AG04450 (cell line): ENCODE data around the gene CNN1. TPM values are rescaled to one million over a fixed set of nuclear protein-coding genes. Genes with fewer than 3 reads are reported as not detected.

Experiments
- CTCF ChIA-PET: fragments of 300-600, 350-600 bp; formaldehyde crosslinking; extraction: SDS; loops from one replicate; lab custom pipeline; 2022; ENCODE audit warnings: antibody characterized with exemption, inconsistent platforms; lab: Charles Lee
- POLR2A ChIA-PET: fragments of 350-600 bp; formaldehyde crosslinking; extraction: SDS; loops from one replicate; lab custom pipeline; 2021; ENCODE audit warnings: antibody characterized with exemption, inconsistent platforms; lab: Yijun Ruan, JAX
- DNase-seq: peaks from one replicate; pipeline ENCODE4 v3.0.0-alpha.2; 2011; ENCODE audit warnings: low read depth, low spot score
- H3K27ac ChIP-seq: one replicate; pipeline ENCODE4 v1.5.1; 2012; ENCODE audit warnings: low read depth, low read length, control low read depth
- H3K27me3 ChIP-seq: one replicate; pipeline ENCODE4 v1.6.0; 2012; ENCODE audit warnings: low read length; ENCODE audit not compliant: control insufficient read depth, insufficient read depth
- H3K4me3 ChIP-seq: 2 replicates; pipeline ENCODE4 v1.5.1; 2011; ENCODE audit warnings: mild to moderate bottlenecking, low read depth, low read length, control low read depth
- H3K9me3 ChIP-seq: 2 replicates; pipeline ENCODE4 v1.5.1; 2012; ENCODE audit warnings: low read length; ENCODE audit not compliant: control insufficient read depth, insufficient read depth
- polyA plus RNA-seq: library from polyadenylated mRNA; depleted of rRNA; stranded (reverse); fragments of >200 nt; gene quantifications from 2 replicates; pipeline ENCODE4 v1.2.3, GENCODE V29; 2011
- TF ChIP-seq, protein P1 (sequence below): IDR thresholded peaks from 2 replicates; pipeline ENCODE4 v1.5.1; 2011; ENCODE audit warnings: low read depth, low read length, control low read depth, inconsistent platforms

The CNN1 gene
- polyA plus RNA-seq, 1 experiment = 99.6 TPM

DNA sequence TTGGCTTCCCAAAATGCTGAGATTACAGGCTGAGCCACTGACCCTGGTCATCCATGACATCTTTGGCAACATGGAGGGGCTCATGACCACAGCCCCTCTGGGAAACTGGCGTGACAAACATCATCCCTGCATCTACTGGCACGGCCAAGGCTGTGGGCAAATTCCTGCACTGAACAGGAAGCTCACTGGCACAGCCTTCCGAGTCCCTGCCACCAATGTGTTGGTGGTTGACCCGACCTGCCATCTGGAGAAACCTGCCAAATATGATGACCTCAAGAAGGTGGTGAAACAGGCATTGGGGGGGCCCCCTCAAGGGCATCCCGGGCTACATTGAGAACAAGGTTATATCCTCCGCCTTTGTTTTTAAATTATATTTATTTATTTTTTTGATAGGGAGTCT is 47.7 kb downstream of the CNN1 start:
- H3K9me3 ChIP-seq = no peaks in the 10 kb centered on the region
- ChIA-PET POLR2A (no interaction called here), CTCF (interaction anchor here (0.6 to 0.9 kb wide), 2 partner anchors 14 to 26 kb away, joined by 4 read pairs; no protein-coding TSS in a partner anchor)
- H3K27ac ChIP-seq = no peak overlapping the region
- no peak overlapping the region for H3K4me3 ChIP-seq
- TF ChIP-seq, protein P1, sequence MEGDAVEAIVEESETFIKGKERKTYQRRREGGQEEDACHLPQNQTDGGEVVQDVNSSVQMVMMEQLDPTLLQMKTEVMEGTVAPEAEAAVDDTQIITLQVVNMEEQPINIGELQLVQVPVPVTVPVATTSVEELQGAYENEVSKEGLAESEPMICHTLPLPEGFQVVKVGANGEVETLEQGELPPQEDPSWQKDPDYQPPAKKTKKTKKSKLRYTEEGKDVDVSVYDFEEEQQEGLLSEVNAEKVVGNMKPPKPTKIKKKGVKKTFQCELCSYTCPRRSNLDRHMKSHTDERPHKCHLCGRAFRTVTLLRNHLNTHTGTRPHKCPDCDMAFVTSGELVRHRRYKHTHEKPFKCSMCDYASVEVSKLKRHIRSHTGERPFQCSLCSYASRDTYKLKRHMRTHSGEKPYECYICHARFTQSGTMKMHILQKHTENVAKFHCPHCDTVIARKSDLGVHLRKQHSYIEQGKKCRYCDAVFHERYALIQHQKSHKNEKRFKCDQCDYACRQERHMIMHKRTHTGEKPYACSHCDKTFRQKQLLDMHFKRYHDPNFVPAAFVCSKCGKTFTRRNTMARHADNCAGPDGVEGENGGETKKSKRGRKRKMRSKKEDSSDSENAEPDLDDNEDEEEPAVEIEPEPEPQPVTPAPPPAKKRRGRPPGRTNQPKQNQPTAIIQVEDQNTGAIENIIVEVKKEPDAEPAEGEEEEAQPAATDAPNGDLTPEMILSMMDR = no peak
- H3K27me3 ChIP-seq = no peaks in the 10 kb centered on the region
- no peak for DNase-seq

DNA sequence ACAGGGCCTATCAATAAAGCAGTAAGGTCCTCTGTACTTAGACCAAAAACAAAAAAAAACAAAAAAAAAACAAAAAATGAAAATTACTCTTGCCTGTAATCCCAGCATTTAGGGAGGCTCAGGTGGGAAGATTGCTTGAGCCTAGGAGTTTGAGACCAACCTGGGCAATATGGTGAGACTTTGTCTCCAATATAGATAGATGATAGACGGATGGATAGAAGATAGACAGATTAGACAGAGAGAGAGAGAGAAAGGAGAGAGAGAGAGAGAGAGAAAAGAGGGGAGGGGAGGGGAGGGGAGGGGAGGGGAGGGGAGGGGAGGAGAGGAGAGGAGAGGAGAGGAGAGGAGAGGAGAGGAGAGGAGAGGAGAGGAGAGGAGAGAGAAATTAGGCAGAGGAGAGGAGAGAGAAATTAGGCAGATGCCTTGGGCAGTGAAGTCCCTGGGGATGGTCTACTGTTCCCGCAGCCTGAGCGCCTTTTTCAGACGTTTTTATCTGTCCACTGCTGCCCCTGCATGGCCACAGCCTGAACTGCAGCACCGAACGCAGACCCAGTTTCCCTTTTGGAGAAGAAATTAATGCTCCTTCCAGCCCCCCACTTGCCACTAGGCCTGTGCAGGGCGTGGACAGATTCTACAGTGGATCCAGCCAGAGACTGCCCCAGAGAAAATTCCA is 48.8 kb downstream of the CNN1 start:
- peak; percentile 20 for DNase-seq
- no peaks in the 10 kb centered on the region for H3K9me3 ChIP-seq
- H3K4me3 ChIP-seq = no peak overlapping the region
- H3K27ac ChIP-seq = no peak overlapping the region
- TF ChIP-seq, protein P1 = peak; percentile 92
- no peaks in the 10 kb centered on the region for H3K27me3 ChIP-seq
- ChIA-PET POLR2A (no interaction called here), CTCF (interaction anchor here (0.9 to 2.1 kb wide), 6 partner anchors 8 to 51 kb away, joined by 3 to 14 read pairs (median 4); no protein-coding TSS in a partner anchor)

DNA sequence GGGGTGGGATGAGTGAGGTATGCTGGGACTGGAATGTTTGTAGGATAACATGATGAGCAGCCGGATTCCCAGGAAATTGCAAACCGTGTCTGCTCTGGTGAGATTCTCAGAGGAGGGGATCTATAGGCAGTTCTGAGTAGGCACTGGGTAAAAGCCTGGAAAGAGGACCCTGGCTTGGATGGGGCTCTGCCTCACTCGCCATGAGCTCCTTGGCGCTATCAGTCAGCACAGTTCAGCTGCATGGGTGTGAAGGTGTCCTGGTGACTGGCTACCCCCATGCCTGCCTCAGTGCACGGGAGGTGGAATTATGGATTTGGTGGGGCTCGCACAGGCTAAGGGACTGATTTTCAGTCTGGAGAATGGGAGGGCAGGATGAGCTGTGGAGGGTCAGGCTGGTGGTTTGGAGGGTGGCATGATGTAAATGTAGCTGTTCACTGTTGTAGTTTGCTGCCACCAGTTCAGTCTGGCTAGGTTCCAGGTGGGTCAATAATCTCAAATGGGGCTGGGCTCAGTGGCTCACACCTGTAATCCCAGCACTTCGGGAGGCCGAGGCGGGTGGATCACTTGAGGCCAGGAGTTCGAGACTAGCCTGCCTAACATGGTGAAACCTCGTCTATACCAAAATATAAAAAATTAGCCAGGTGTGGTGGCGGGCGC is 49.5 kb downstream of the CNN1 start:
- CTCF ChIA-PET = interaction anchor here (0.6 to 2.1 kb wide), 9 partner anchors 9 to 93 kb away, joined by 3 to 14 read pairs (median 4); partner anchors contain the start of genes ELOF1 and ZNF627
- Histone ChIP-seq H3K27me3 (no peaks in the 10 kb centered on the region), H3K27ac (no peak overlapping the region), H3K4me3 (no peak overlapping the region), H3K9me3 (no peaks in the 10 kb centered on the region)
- POLR2A ChIA-PET = no interaction called here
- no peak for DNase-seq
- TF ChIP-seq, protein P1 = no peak; the same call in 1 of the 2 replicates

DNA sequence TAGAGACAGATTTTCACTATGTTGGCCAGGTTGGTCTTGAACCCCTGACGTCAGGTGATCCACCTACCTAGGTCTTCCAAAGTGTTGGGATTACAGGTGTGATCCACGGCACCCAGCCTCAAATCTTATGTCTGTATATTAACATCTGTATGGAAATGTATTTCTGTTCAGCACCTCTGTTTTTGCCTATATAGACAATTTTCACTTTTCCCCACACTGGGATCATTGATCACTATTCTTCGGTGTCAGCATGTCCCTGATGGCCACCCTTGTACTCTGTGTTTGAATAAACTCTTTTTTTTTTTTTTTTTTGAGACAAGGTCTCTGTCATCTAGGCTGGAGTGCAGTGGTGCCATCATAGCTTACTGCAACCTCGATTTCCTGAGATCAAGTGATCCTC is 55.4 kb downstream of the CNN1 start:
- POLR2A ChIA-PET = no interaction called here

More for the DNA sequence above, 55.4 kb downstream of the CNN1 start:
- no peaks in the 10 kb centered on the region for H3K27me3 ChIP-seq
- CTCF ChIA-PET = interaction anchor here (0.6 to 2.3 kb wide), 3 partner anchors 34 to 1167 kb away, joined by 4 to 9 read pairs (median 4); no protein-coding TSS in a partner anchor
- TF ChIP-seq, protein P1 = no peak
- DNase-seq = no peak
- H3K4me3 ChIP-seq = no peak overlapping the region
- H3K27ac ChIP-seq = no peak overlapping the region
- no peaks in the 10 kb centered on the region; the same call in 1 of the 2 replicates for H3K9me3 ChIP-seq
